ENCODE measurements around the gene CS.

The CS gene

DNA sequence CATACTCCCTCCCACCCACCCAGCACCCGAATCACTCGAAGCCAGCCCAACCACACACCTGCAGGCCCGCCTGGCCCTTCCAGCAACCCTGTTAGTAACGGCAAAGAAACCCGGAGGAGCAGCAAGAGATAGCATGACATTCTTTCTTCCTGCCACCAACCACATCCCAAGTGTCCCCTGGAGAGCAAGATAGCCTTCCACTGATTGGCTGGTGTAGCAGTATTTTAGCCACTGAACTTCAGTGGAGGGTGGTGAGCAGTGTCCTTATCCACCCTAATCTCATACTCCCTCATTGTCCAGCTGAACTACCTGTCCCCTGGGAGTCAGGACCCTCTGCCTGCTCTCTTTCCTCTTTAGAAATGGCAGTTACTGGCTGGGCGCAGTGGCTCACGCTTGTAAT is 71.0 kb downstream of the CS start:
- H3K4me3 ChIP-seq (ENCODE audit: low read depth, low read length), result no peak overlapping the region
- DNase-seq (ENCODE audit: low read depth), result no peak

DNA sequence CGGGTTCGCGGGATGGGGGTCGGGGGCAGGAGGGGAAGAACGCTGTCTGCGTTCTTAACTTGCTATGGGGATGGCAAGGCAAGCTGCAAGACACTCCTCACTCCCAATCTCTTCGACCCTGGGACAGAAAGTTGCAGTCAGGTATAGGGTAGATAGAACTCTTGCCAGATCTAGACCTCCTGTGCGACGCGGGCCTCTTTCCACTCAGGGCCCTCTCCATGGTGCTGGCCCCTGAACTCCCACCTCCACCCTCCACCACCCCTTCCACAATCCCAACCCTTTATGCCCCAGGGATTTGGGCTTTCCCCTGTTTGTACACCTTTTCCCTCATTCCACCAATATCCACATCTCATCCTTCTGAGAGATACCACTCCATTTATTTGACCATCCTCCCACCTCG is 75.2 kb downstream of the CS start:
- peak overlapping the region; percentile 71 for H3K4me3 ChIP-seq (ENCODE audit: low read depth, low read length)
- no peak for DNase-seq (ENCODE audit: low read depth)

DNA sequence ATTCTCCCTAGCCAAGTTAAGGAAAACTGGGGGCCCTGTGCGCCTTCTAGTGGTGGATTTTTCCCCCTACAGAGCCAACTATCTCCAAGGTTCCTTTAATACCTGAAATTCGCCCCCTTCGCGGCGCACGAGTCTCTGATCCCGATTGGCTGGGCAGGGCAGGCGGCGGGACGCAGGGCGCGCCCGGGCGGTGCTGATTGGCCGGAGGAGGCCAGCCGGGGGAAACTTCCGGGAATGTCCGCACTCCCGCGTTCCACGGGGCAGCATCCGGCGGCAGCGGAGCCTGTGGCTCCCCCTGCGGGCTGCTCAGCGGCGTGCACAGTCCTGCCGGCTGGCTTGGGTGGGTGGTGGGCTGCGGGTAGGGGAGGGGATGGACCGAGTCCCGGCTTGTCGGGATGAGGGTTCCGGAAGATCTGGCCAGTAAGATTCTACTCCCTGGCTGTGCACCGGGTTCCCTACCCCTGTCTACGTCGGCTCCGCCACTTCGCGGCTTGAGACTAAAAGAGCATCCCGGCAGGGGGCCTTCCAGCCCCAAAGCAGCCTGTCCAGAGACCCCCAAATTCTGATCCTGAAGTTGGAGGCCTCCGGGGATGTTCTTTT is 75.9 kb downstream of the CS start, which contains the start of gene NABP2:
TSS of gene NABP2 (plus strand) at position 241 of the 600 bp plus-strand sequence. CDS start 515 bp downstream, outside the sequence.
- DNase-seq (ENCODE audit: low read depth), result peak; percentile 89
- H3K4me3 ChIP-seq (ENCODE audit: low read depth, low read length), result peak within 1 kb of the TSS; percentile 71

DNA sequence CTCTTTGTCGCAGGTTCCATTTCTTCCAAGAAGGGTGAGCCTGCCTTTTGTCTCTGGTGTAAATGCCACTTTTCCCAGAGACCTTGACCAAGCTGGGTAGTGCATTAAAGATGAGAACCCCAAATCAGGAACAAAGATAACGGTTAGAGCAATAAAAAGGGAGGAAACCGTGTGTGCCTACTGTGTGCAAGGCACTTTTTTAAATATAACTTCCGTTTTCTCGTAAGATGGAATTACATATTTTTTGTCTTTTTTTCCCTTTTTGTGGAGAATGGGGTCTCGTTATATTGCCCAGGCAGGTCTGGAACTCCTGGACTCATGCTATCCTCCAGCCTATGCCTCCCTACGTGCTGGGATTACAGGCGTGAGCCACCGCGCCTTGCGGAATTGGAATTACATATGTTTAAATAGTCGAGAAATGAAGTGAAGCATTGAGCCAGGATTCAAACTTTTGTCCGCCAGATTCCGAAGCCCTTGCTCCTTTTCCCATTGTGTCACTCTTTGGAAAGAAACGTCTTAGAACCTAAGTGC is 76.5 kb downstream of the CS start:
- H3K4me3 ChIP-seq (ENCODE audit: low read depth, low read length), result peak overlapping the region; percentile 15
- DNase-seq (ENCODE audit: low read depth), result no peak

DNA sequence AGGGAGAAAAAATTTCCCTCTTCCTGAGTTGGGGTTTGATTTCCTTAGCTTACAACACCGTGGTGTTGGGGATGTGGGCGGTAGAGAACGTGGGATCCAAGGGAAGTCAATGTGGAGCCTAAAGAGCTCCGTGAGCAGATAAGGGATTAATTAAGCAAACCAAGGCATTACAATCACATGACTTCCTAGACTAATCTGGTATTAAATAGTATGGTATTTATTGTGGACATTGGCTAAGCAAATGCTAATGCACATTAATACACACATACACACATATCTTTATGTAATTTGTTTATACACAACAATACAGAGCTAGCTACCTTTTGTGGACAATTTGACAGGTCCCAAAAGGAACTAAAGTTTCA is 77.6 kb downstream of the CS start:
- DNase-seq (ENCODE audit: low read depth), result no peak
- peak overlapping the region; percentile 89 for H3K4me3 ChIP-seq (ENCODE audit: low read depth, low read length)

DNA sequence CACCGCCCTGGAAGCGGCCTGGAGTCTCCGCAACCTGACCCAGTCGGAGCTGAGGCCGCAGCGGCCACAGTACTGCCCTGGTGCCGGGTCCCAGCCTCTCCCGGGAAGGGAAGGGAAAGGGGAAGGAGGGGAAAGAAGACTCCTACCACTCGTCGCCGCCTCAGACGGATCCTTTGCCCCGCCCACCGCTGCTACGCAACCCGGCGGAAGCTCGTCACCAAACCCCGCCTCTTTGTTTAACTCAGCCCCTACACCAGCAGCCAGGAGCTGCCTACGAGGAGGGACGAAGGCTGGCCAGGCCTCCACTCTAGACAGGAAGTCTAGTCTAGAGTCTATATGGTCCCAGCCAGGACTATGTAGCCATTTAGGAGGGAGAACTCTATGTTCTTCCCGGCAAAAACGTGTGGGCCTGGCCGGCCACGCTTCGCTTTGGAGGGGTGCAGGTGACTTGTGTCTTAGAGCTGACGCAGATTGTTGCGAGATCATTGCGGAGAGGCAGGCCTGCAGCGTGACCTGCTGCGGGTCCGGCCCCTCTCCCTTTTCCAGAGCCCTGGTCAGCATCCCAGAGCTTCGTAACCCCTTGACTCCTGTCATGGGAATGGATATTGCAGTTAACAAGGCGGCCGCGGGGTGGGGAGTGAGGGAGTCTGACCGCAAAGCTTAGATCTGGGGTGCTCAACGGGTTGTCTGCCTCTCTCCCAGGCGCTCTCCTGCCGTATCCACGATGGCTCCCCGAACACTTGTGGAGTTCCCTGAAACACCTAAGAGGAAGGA is 78.2 kb downstream of the CS start, which contains the start of gene RNF41:
TSS of gene RNF41 (minus strand) at position 166 of the 774 bp plus-strand sequence. CDS start 7,875 bp downstream, outside the sequence.
- DNase-seq (ENCODE audit: low read depth), result peak; percentile 92
- H3K4me3 ChIP-seq (ENCODE audit: low read depth, low read length), result peak within 1 kb of the TSS; percentile 89

Measured in skeletal muscle cell (primary cell).